NCI-H1694 treated with DMSO at 0.1 percent for 48 hours (cell line): ENCODE data around the gene ADCY3.

Experiments
- DNase-seq: peaks from one replicate; lab custom pipeline; 2025; lab: John Stamatoyannopoulos, UW

The ADCY3 gene

DNA sequence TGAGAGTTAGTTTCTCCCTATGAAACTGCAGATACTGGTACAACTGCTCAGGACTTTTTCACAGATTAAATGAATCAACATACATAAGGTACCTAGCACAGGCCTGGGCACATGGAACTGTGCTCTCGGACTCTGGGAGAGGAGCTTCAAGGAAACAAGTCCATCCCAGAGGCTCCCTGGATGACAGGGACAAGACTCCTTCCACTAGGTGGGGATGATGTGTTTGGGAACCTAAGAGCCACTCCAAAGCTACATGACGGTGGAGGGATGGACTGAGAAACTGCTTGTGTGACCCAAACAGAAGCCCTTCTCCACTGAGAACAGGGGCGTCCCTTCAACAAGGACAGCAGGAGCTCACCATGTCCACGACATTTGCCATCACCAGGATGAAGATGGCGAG is 89.7 kb downstream of the ADCY3 start:
- DNase-seq, result no peak

GRCh38 chr2:24828238-24828996 is 91.6 kb downstream of the ADCY3 start:
- DNase-seq, result no peak

DNA sequence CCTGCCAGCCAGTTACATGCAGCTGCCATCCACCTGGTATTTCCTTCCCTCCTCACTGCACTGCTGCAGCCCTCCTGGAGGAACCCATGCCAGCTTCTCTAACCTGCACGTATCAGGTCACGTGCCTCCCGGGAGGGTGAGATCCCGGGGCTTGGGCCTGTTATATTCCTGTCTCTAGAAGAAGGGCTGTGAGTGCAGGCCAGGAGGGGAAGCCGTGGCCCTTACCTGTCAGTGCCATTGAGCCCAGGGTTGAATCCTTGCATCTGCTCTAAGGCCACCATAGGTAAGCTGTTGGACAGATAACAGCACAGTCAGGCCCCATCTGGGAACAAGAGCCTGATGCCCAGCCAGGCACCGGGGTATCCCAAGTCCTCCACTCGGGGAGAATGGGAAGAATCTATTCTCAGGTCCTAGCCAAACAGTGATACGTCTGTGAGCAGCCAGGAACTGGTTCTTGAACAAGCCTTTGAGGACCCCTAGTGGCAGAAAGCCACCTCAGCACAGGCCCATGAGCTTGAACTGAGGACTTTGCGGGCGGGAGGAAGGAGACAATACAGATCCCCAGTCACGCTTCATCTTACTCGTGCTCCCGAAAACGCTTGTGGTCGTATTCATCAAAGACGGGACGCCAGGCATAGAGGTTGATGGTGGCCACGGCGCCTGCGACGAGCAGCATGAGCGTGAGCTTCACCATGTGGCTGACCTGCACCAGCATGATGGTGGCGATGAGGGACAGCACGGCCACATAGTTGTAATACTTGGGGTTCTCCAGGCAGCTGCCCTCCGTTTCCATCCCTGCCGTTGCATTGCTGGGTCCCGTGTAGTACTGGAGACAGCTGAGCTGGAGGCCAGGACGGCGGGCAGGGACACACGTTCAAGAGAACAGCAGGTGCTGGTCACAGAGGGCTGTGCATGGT is 92.5 kb downstream of the ADCY3 start:
- peak; percentile 80 for DNase-seq

DNA sequence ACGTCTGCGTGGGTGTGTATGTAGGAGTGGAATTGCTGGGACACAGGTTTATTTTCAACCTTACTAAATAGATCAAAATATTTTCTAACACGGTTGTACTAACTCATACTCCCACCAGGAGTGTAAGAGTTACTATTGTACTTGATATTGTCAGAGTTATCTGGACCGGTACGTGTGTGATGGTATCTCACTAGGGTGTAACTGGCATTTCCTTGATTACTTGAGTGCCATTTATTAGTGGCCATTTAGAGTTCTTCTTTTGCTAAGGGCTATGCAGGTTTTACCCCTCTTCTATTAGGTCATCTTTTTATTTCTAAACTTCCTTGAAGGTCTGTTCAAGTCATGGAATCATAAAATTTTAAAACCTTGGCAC is 93.3 kb downstream of the ADCY3 start:
- no peak for DNase-seq

GRCh38 chr2:24825883-24826772 is 93.9 kb downstream of the ADCY3 start:
- DNase-seq, result no peak

DNA sequence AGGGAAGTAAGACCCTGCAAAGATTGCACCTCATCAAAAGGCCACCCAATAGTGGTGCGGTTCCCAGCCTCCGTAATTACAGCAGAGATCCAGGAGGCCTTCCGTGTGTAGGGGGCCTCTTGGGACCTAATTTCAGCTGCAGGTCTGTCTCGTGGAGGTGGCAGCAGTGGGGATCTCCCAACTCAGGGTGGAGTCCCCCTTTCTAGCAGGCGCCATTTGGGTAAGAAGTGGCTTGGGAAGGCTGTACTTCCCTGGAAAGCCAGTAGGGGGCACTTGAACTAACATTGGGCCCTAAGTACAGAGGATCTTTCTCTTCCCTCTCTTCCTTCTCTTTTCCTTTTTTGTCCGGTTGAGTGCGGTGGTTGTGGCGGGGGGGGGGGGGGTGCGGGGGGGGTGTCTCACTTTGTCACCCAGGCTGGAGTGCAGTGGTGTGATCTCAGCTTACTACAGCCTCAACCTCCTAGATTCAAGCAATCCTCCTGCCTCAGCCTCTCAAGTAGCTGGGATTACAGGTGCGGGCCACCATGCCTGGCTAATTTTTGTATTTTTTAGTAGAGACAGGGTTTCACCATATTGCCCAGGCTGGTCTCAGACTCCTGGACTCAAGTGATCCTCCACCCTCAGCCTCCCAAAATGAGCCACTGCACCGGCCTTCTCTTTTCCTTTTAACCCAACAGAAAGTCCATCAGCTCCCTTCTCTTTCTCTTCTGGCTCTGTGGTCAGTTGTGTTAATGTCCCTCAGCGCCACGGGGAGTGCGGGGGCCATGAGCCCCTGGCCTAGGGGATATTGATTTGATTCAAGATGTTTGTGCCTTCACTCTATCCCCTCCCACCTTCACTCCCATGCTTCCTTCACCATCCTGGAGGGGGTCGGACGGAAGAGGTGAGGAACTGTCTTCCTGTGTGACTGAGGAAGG is 94.8 kb downstream of the ADCY3 start:
- no peak for DNase-seq

DNA sequence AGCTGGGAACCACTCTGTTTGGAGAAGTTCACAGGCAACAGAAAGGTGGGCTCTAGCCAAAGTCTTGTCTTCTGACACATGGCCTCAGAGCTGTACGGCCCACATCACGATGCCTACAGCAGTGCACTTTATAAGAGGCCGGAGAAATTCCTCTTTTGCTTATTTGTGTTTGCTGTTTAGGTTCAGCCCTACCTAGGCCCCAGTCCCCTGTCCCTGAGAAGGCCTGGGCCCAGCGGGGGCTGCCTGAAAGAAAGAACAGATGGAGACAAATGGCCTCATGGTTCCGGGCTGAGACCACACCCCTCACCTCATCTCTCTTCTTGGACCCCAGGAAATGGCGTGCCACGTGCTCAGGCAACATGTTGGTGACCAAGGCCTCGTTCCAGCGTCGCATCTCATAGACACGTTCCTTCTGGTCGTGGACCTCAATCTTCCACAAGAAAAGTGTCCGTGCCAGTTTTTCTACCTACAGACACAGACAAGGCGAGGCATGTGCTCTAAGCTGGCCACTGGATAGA is 95.9 kb downstream of the ADCY3 start:
- DNase-seq, result no peak

DNA sequence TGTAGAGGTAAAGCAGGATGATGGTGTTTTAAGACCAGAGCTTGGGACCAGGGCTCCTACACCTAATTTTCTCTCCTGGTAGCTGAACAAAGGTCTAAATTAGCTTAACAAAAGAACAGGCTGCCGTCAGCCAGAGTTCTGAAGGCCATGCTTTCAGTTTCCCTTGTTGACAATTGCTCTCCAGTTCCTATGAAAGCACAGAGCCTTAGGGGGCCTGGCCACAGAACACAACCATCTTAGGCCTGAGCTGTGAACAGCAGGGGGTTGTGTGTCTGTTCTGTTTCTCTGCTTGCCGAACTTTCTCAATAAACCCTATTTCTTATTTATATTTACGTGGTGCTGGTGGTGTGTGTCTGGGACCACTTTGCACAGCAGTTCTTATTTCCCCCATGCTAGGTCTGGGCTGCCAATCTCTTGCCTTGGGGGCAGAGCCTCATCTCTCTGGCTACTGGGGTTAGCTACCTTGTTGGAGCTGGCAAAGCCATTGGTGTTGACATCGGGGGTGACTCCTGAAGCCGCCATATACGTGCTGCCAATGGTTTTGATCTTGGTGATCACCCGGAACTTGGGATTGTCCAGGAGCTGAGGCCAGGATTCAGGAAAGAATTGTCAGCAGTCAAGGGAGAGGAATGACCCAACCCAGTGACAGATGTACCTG is 97.9 kb downstream of the ADCY3 start:
- no peak for DNase-seq

GRCh38 chr2:24821433-24821891 is 98.6 kb downstream of the ADCY3 start:
- no peak for DNase-seq

GRCh38 chr2:24820598-24821432 is 99.2 kb downstream of the ADCY3 start:
- DNase-seq, result no peak

- no peak for DNase-seq
These were observed 99.9 kb downstream of the ADCY3 start for GRCh38 chr2:24820175-24820513.

GRCh38 chr2:24819442-24820174 is 100.4 kb downstream of the ADCY3 start:
- no peak for DNase-seq

GRCh38 chr2:24818721-24819167 is 101.3 kb downstream of the ADCY3 start:
- DNase-seq, result no peak

GRCh38 chr2:24816884-24817283 is 103.2 kb downstream of the ADCY3 start:
- DNase-seq, result no peak

- no peak for DNase-seq
These were observed 103.6 kb downstream of the ADCY3 start for GRCh38 chr2:24816404-24816803.

DNA sequence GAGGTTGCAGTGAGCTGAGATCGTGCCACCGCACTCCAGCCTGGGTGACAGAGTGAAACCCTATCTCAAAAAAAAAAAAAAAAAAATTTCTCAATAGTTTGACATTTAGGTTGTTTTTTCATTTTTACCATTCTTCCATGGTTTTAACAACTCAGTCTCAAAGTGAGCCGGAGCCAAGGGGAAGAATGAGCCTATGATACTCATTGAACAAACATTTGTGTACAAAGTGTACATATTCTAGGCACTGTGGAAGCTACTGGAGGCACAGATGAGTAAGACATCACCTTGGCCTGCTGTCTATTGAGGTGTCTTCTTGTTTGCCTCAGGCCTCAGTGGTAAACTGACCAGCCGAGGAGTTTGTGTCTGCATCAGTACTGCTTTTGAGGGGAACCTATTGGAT is 104.9 kb downstream of the ADCY3 start:
- DNase-seq, result no peak

DNA sequence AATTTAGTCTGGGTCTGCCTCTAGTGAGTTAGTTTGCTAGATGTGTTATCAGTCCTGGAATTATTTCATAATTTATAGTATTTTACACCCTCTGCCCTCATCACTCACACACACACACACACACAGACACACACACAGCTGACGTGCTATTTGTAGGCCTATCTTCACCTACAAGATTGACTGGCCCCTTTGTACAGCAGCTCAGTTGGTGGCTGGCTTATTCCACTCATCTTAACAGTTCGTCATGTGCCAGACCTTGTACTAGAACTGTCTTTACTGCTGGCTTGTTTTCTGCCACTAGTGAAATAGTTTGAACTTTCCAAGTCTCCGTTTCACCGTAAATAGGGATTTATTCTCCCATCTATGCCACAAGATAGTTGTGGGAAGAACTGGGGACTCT is 105.5 kb downstream of the ADCY3 start:
- no peak for DNase-seq

GRCh38 chr2:24813691-24814137 is 106.3 kb downstream of the ADCY3 start:
- DNase-seq, result no peak
